HEK293T (cell line): Measurements from ENCODE around the gene COMP.

Experiments used
- CTCF ChIA-PET: fragments of 350-600 bp; formaldehyde crosslinking; extraction: SDS; loops from one replicate; lab custom pipeline; 2021; ENCODE audit warnings: antibody characterized with exemption, inconsistent platforms; lab: Yijun Ruan, JAX
- POLR2A ChIA-PET: fragments of 350-600 bp; formaldehyde crosslinking; extraction: SDS; loops from one replicate; lab custom pipeline; 2020; ENCODE audit warnings: antibody characterized with exemption, inconsistent platforms; lab: Yijun Ruan, JAX
- DNase-seq: peaks from one replicate; pipeline ENCODE4 v3.0.0; 2012; ENCODE audit warnings: mixed read lengths; ENCODE audit errors: extremely low spot score
- ARNT ChIP-seq: fragments of 450-650 bp; IDR thresholded peaks from 2 replicates; pipeline ENCODE4 v1.6.1; 2017; ENCODE audit warnings: mild to moderate bottlenecking
- BHLHE40 ChIP-seq: fragments of 450-650 bp; IDR thresholded peaks from 2 replicates; pipeline ENCODE4 v1.6.1; 2016; ENCODE audit warnings: mild to moderate bottlenecking, moderate library complexity, borderline replicate concordance
- CTBP1 ChIP-seq: fragments of 450-650 bp; IDR thresholded peaks from 2 replicates; pipeline ENCODE4 v1.6.1; 2016; ENCODE audit warnings: borderline replicate concordance
- ELF4 ChIP-seq: fragments of 450-650 bp; IDR thresholded peaks from 2 replicates; pipeline ENCODE4 v1.6.1; 2017; ENCODE audit warnings: antibody characterized with exemption
- FOXA1 ChIP-seq: fragments of 450-650 bp; IDR thresholded peaks from 2 replicates; pipeline ENCODE4 v1.6.1; 2016; ENCODE audit warnings: mild to moderate bottlenecking
- FOXK2 ChIP-seq: fragments of 450-650 bp; IDR thresholded peaks from 2 replicates; pipeline ENCODE4 v1.6.1; 2016; ENCODE audit warnings: mild to moderate bottlenecking
- FOXM1 ChIP-seq: fragments of 450-650 bp; IDR thresholded peaks from 2 replicates; pipeline ENCODE4 v1.6.1; 2017; ENCODE audit warnings: mild to moderate bottlenecking, borderline replicate concordance
- HDGF ChIP-seq: fragments of 450-650 bp; IDR thresholded peaks from 2 replicates; pipeline ENCODE4 v1.6.1; 2017; ENCODE audit warnings: antibody characterized with exemption, borderline replicate concordance
- L3MBTL2 ChIP-seq: fragments of 450-650 bp; conservative IDR thresholded peaks from 2 replicates; pipeline ENCODE4 v1.6.1; 2016; ENCODE audit warnings: mild to moderate bottlenecking
- LEF1 ChIP-seq: fragments of 450-650 bp; IDR thresholded peaks from 2 replicates; pipeline ENCODE4 v1.6.1; 2017; ENCODE audit warnings: mild to moderate bottlenecking, borderline replicate concordance
- NFRKB ChIP-seq: fragments of 450-650 bp; IDR thresholded peaks from 2 replicates; pipeline ENCODE4 v1.6.1; 2016; ENCODE audit warnings: mild to moderate bottlenecking, moderate library complexity
- PKNOX1 ChIP-seq: fragments of 450-650 bp; IDR thresholded peaks from 2 replicates; pipeline ENCODE4 v1.6.1; 2016
- SP1 ChIP-seq: fragments of 450-650 bp; IDR thresholded peaks from 2 replicates; pipeline ENCODE4 v1.6.1; 2017
- SUZ12 ChIP-seq: fragments of 450-650 bp; IDR thresholded peaks from 2 replicates; pipeline ENCODE4 v1.6.1; 2016; ENCODE audit warnings: mild to moderate bottlenecking
- TARDBP ChIP-seq: fragments of 450-650 bp; IDR thresholded peaks from 2 replicates; pipeline ENCODE4 v1.6.1; 2016
- ZNF384 ChIP-seq: fragments of 450-650 bp; IDR thresholded peaks from 2 replicates; pipeline ENCODE4 v1.6.1; 2016

Gene COMP

GRCh38 chr19:18807861-18808331 is 16.8 kb upstream of the COMP start:
- no peak for DNase-seq
- POLR2A ChIA-PET: no interaction called here
- TF ChIP-seq SP1: no peak
- TF ChIP-seq ZNF384: no peak
- TF ChIP-seq ELF4: no peak
- TF ChIP-seq FOXA1: no peak
- no peak for TF ChIP-seq NFRKB
- TF ChIP-seq FOXK2: no peak
- no peak for TF ChIP-seq HDGF
- no peak for TF ChIP-seq ARNT
- no peak for TF ChIP-seq PKNOX1
- no peak for TF ChIP-seq CTBP1
- no peak for TF ChIP-seq LEF1
- TF ChIP-seq FOXM1: no peak
- no peak for TF ChIP-seq BHLHE40
- TF ChIP-seq L3MBTL2: no peak
- no peak for TF ChIP-seq TARDBP
- CTCF ChIA-PET: no interaction called here

GRCh38 chr19:18804643-18805042 is 13.5 kb upstream of the COMP start:
- no peak for DNase-seq
- ChIA-PET CTCF (no interaction called here), POLR2A (no interaction called here)
- TF ChIP-seq HDGF (no peak), PKNOX1 (no peak), FOXK2 (no peak), CTBP1 (no peak), LEF1 (no peak), L3MBTL2 (no peak), ARNT (no peak), TARDBP (no peak), BHLHE40 (no peak), SP1 (no peak)

GRCh38 chr19:18804139-18804601 is 13.1 kb upstream of the COMP start:
- no peak for DNase-seq
- TF ChIP-seq FOXK2 (no peak), SUZ12 (no peak), CTBP1 (no peak), ZNF384 (no peak), FOXM1 (no peak), TARDBP (no peak), PKNOX1 (no peak), ARNT (no peak)
- ChIA-PET CTCF (no interaction called here), POLR2A (no interaction called here)

- no peak for DNase-seq
- TF ChIP-seq PKNOX1 (peak; percentile 36; the same call in 1 of the 2 replicates), CTBP1 (no peak)
- CTCF ChIA-PET: no interaction called here
- POLR2A ChIA-PET: no interaction called here
These were observed 12.5 kb upstream of the COMP start for GRCh38 chr19:18803550-18804138.

GRCh38 chr19:18802354-18802753 is 11.2 kb upstream of the COMP start:
- DNase-seq: no peak
- no peak for TF ChIP-seq CTBP1
- no peak for TF ChIP-seq ELF4
- no peak for TF ChIP-seq FOXM1
- TF ChIP-seq L3MBTL2: no peak
- TF ChIP-seq FOXA1: no peak
- no peak for TF ChIP-seq FOXK2
- TF ChIP-seq BHLHE40: no peak
- no peak for TF ChIP-seq ARNT
- no peak for TF ChIP-seq ZNF384
- TF ChIP-seq PKNOX1: no peak
- no peak for TF ChIP-seq SP1
- CTCF ChIA-PET: no interaction called here
- POLR2A ChIA-PET: no interaction called here

GRCh38 chr19:18800636-18801035 is 9.5 kb upstream of the COMP start:
- no peak for DNase-seq
- TF ChIP-seq L3MBTL2 (no peak), SP1 (no peak), HDGF (no peak), CTBP1 (no peak), TARDBP (no peak), BHLHE40 (no peak), PKNOX1 (no peak), ZNF384 (no peak)
- POLR2A ChIA-PET: no interaction called here
- CTCF ChIA-PET: no interaction called here
